ENCODE results near the gene ELMO1. TPM values are rescaled to one million over a fixed set of nuclear protein-coding genes. Genes with fewer than 3 reads are reported as not detected.

The ELMO1 gene
- total and polyA plus RNA-seq, 9 donors, result 8.9 to 48.9 (median 28.0) TPM

- DNase-seq, result no peak
- no peak overlapping the region for H3K27ac ChIP-seq
- WGBS, 3 donors, result 91 to 94% (median 93%) methylated on average over 8 of the region's 8 CpGs
- H3K27me3 ChIP-seq, result no peaks in the 10 kb centered on the region
- H3K4me1 ChIP-seq (ENCODE audit: insufficient read depth), result no peaks in the 10 kb centered on the region
- no peaks in the 10 kb centered on the region for H3K9me3 ChIP-seq
- H3K36me3 ChIP-seq, result no peaks in the 10 kb centered on the region
- intact Hi-C loops (cut with DNase I), result no loop called here
- TF ChIP-seq CTCF (IDR thresholded peaks at IDR 0.05), result no peak
- TF ChIP-seq POLR2A (IDR thresholded peaks at IDR 0.05), result no peak
- TF ChIP-seq EP300 (IDR thresholded peaks at IDR 0.05), result no peak
- no peak overlapping the region for H3K4me3 ChIP-seq
These were observed 72.3 kb downstream of the ELMO1 start for GRCh38 chr7:37376386-37376785.

GRCh38 chr7:37372750-37373149 is 75.9 kb downstream of the ELMO1 start:
- DNase-seq, result no peak
- TF ChIP-seq POLR2A (IDR thresholded peaks at IDR 0.05), result no peak
- TF ChIP-seq CTCF (IDR thresholded peaks at IDR 0.05), result no peak
- TF ChIP-seq EP300 (IDR thresholded peaks at IDR 0.05), result no peak
- WGBS, 3 donors, result 94 to 96% (median 95%) methylated on average over 3 of the region's 3 CpGs

GRCh38 chr7:37371755-37372154 is 76.9 kb downstream of the ELMO1 start:
- intact Hi-C loops (cut with DNase I), result no loop called here
- TF ChIP-seq POLR2A (IDR thresholded peaks at IDR 0.05) (no peak), CTCF (IDR thresholded peaks at IDR 0.05) (no peak), EP300 (IDR thresholded peaks at IDR 0.05) (no peak)
- no peaks in the 10 kb centered on the region for H3K36me3 ChIP-seq
- H3K9me3 ChIP-seq, result no peaks in the 10 kb centered on the region
- H3K4me1 ChIP-seq (ENCODE audit: insufficient read depth), result no peaks in the 10 kb centered on the region
- DNase-seq, result no peak
- WGBS, 3 donors, result 73 to 82% (median 75%) methylated on average over 5 of the region's 5 CpGs
- H3K4me3 ChIP-seq, result no peak overlapping the region
- no peaks in the 10 kb centered on the region for H3K27me3 ChIP-seq
- no peak overlapping the region for H3K27ac ChIP-seq

More at GRCh38 chr7:37372750-37373149, 75.9 kb downstream of the ELMO1 start:
- H3K27me3 ChIP-seq, result no peaks in the 10 kb centered on the region
- no peak overlapping the region for H3K27ac ChIP-seq
- intact Hi-C loops (cut with DNase I), result no loop called here
- no peaks in the 10 kb centered on the region for H3K4me1 ChIP-seq (ENCODE audit: insufficient read depth)
- no peaks in the 10 kb centered on the region for H3K9me3 ChIP-seq
- H3K4me3 ChIP-seq, result no peak overlapping the region
- no peaks in the 10 kb centered on the region for H3K36me3 ChIP-seq

GRCh38 chr7:37369906-37370305 is 78.8 kb downstream of the ELMO1 start:
- H3K9me3 ChIP-seq, result no peaks in the 10 kb centered on the region
- 81 to 85% (median 83%) methylated on average over 4 of the region's 4 CpGs for whole genome bisulfite sequencing, 3 donors
- intact Hi-C loops (cut with DNase I), result no loop called here
- H3K27me3 ChIP-seq, result no peaks in the 10 kb centered on the region
- no peaks in the 10 kb centered on the region for H3K4me1 ChIP-seq (ENCODE audit: insufficient read depth)
- DNase-seq, result no peak
- no peak overlapping the region for H3K4me3 ChIP-seq
- no peaks in the 10 kb centered on the region for H3K36me3 ChIP-seq
- no peak for TF ChIP-seq POLR2A (IDR thresholded peaks at IDR 0.05)
- TF ChIP-seq EP300 (IDR thresholded peaks at IDR 0.05), result no peak
- no peak for TF ChIP-seq CTCF (IDR thresholded peaks at IDR 0.05)
- no peak overlapping the region for H3K27ac ChIP-seq

Data from ovary (tissue), 9 donors.